ENCODE data around the gene USP30. TPM values are rescaled to one million over a fixed set of nuclear protein-coding genes. Genes with fewer than 3 reads are reported as not detected.

USP30 gene
- total RNA-seq = 5.5 and 6.5 TPM in 2 replicates

GRCh38 chr12:109052414-109053323 is at the start of gene USP30:
Gene USP30 (plus strand): TSS chr12:109052576. CDS start chr12:109052679, 103 bp downstream.

GRCh38 chr12:109020796-109021380 is 31.5 kb upstream of the USP30 start, which contains the start of gene SVOP:
Gene SVOP (minus strand): TSS chr12:109021068. CDS start chr12:109020868, 200 bp downstream.

GRCh38 chr12:109093022-109093918 is 40.9 kb downstream of the USP30 start, which contains the start of gene ALKBH2:
Gene ALKBH2 (minus strand): TSS chr12:109093472. CDS start chr12:109092786, 686 bp downstream.

GRCh38 chr12:109097435-109098182 is 45.2 kb downstream of the USP30 start, which contains the start of gene UNG:
Gene UNG (plus strand): TSS chr12:109097597. CDS start chr12:109097680, 83 bp downstream.

GRCh38 chr12:109115758-109116610 is 63.6 kb downstream of the USP30 start, which contains the start of gene ACACB:
Gene ACACB (plus strand): TSS chr12:109116587. CDS start chr12:109139406, 22,819 bp downstream.

Other genes starting within 250 kb of the USP30 start
- gene SSH1, start 195.0 kb upstream of the USP30 start, total RNA-seq = 20.0 and 23.9 TPM in 2 replicates
- not detected in 2 replicates for gene DAO, start 172.5 kb upstream of the USP30 start, total RNA-seq
- not detected in 2 replicates for gene SVOP, start 31.5 kb upstream of the USP30 start, total RNA-seq
- 3.4 and 9.4 TPM in 2 replicates for gene ALKBH2, start 40.9 kb downstream of the USP30 start, total RNA-seq
- 19.6 and 21.3 TPM in 2 replicates for gene UNG, start 45.0 kb downstream of the USP30 start, total RNA-seq
- gene ACACB, start 64.0 kb downstream of the USP30 start, total RNA-seq = 3.1 and 9.1 TPM in 2 replicates